H9 (cell line): ENCODE results near the gene PPP1R16B. TPM values are rescaled to one million over a fixed set of nuclear protein-coding genes. Genes with fewer than 3 reads are reported as not detected.

Source experiments
- DNase-seq: peaks from one replicate; pipeline ENCODE4 v3.0.0-alpha.2; 2017
- H2AFZ ChIP-seq: one replicate; pipeline ENCODE4 v1.6.1; 2013; ENCODE audit warnings: mild to moderate bottlenecking, low read length, control low read depth, moderate library complexity
- H2AK5ac ChIP-seq: 2 replicates; pipeline ENCODE4 v1.6.1; 2013; ENCODE audit warnings: low read length, control low read depth, mixed read lengths; ENCODE audit not compliant: insufficient read length
- H2BK120ac ChIP-seq: one replicate; pipeline ENCODE4 v1.6.1; 2013; ENCODE audit warnings: low read depth, mild to moderate bottlenecking, low read length, control low read depth, inconsistent platforms; ENCODE audit not compliant: poor library complexity, severe bottlenecking
- H2BK12ac ChIP-seq: 2 replicates; pipeline ENCODE4 v1.6.1; 2013; ENCODE audit warnings: low read length, control low read depth, mixed read lengths, low read depth; ENCODE audit not compliant: insufficient read length
- H2BK15ac ChIP-seq: 2 replicates; pipeline ENCODE4 v1.6.1; 2013; ENCODE audit warnings: low read depth, low read length, control low read depth
- H2BK20ac ChIP-seq: one replicate; pipeline ENCODE4 v1.6.1; 2013; ENCODE audit warnings: low read depth, mild to moderate bottlenecking, low read length, control low read depth, inconsistent platforms; ENCODE audit not compliant: poor library complexity, severe bottlenecking
- H2BK5ac ChIP-seq: 2 replicates; pipeline ENCODE4 v1.6.1; 2013; ENCODE audit warnings: low read length, control low read depth, mixed read lengths; ENCODE audit not compliant: insufficient read length
- H3K14ac ChIP-seq: 2 replicates; pipeline ENCODE4 v1.6.1; 2013; ENCODE audit warnings: low read length, control low read depth; ENCODE audit not compliant: insufficient read depth
- H3K18ac ChIP-seq: 2 replicates; pipeline ENCODE4 v1.6.1; 2013; ENCODE audit warnings: low read depth, mild to moderate bottlenecking, mixed read lengths, low read length, control low read depth; ENCODE audit not compliant: insufficient read length
- H3K23ac ChIP-seq: 2 replicates; pipeline ENCODE4 v1.6.1; 2013; ENCODE audit warnings: low read length, control low read depth, mixed read lengths, low read depth; ENCODE audit not compliant: insufficient read length
- H3K23me2 ChIP-seq: 2 replicates; pipeline ENCODE4 v1.6.1; 2013; ENCODE audit warnings: low read depth, mild to moderate bottlenecking, mixed read lengths, low read length, control low read depth; ENCODE audit not compliant: insufficient read length, poor library complexity, severe bottlenecking
- H3K27ac ChIP-seq: 2 replicates; pipeline ENCODE4 v1.5.1; 2013; ENCODE audit warnings: low read length, control low read depth, mixed read lengths, low read depth; ENCODE audit not compliant: insufficient read length
- H3K27me3 ChIP-seq: 2 replicates; pipeline ENCODE4 v1.6.1; 2013; ENCODE audit warnings: low read length, control low read depth, inconsistent platforms; ENCODE audit not compliant: insufficient read depth
- H3K4ac ChIP-seq: 2 replicates; pipeline ENCODE4 v1.6.1; 2013; ENCODE audit warnings: low read depth, mild to moderate bottlenecking, control low read depth, inconsistent platforms, low read length, moderate library complexity
- H3K4me1 ChIP-seq: 2 replicates; pipeline ENCODE4 v1.6.1; 2013; ENCODE audit warnings: low read length, control low read depth, inconsistent platforms; ENCODE audit not compliant: insufficient read depth
- H3K4me2 ChIP-seq: 2 replicates; pipeline ENCODE4 v1.6.1; 2013; ENCODE audit warnings: low read length, control low read depth, mixed read lengths; ENCODE audit not compliant: insufficient read length, insufficient read depth
- H3K56ac ChIP-seq: 2 replicates; pipeline ENCODE4 v1.6.1; 2013; ENCODE audit warnings: low read depth, mild to moderate bottlenecking, mixed read lengths, low read length, control low read depth; ENCODE audit not compliant: insufficient read length
- H3K79me1 ChIP-seq: 2 replicates; pipeline ENCODE4 v1.6.1; 2013; ENCODE audit warnings: low read depth, mild to moderate bottlenecking, moderate library complexity, low read length, control low read depth, inconsistent platforms; ENCODE audit not compliant: insufficient read depth, poor library complexity, severe bottlenecking
- H3K79me2 ChIP-seq: 2 replicates; pipeline ENCODE4 v1.6.1; 2013; ENCODE audit warnings: low read length, control low read depth, inconsistent platforms; ENCODE audit not compliant: insufficient read depth
- H3K9ac ChIP-seq: 2 replicates; pipeline ENCODE4 v1.6.1; 2013; ENCODE audit warnings: low read length, control low read depth, mixed read lengths; ENCODE audit not compliant: insufficient read length; ENCODE audit errors: extremely low read depth
- H3K9me3 ChIP-seq: one replicate; pipeline ENCODE4 v1.6.1; 2013; ENCODE audit warnings: low read depth, low read length, inconsistent platforms; ENCODE audit not compliant: control insufficient read depth
- H3T11ph ChIP-seq: one replicate; pipeline ENCODE4 v1.6.1; 2013; ENCODE audit warnings: mild to moderate bottlenecking, low read length, control low read depth, inconsistent platforms
- H4K20me1 ChIP-seq: one replicate; pipeline ENCODE4 v1.6.1; 2013; ENCODE audit not compliant: control insufficient read depth, insufficient read length, insufficient read depth
- H4K5ac ChIP-seq: 2 replicates; pipeline ENCODE4 v1.6.1; 2013; ENCODE audit warnings: low read depth, mild to moderate bottlenecking, mixed read lengths, low read length, control low read depth; ENCODE audit not compliant: insufficient read length
- H4K8ac ChIP-seq: replicated peaks from 2 replicates; pipeline ENCODE4 v1.6.1; 2013; ENCODE audit warnings: low read length, control low read depth, mixed read lengths, low read depth; ENCODE audit not compliant: insufficient read length
- H4K91ac ChIP-seq: 2 replicates; pipeline ENCODE4 v1.6.1; 2013; ENCODE audit warnings: low read depth, mild to moderate bottlenecking, moderate library complexity, mixed read lengths, low read length, control low read depth; ENCODE audit not compliant: insufficient read length
- H3K27ac Mint-ChIP-seq, 3 experiments: 2 replicates in 2 of 3; 3 replicates in 1 of 3; pipeline ENCODE4 v1.8.0; 2020 to 2021; ENCODE audit warnings: mixed read lengths in 3 of 3, mild to moderate bottlenecking in 1 of 3, moderate library complexity in 1 of 3
- H3K27me3 Mint-ChIP-seq: 2 replicates; pipeline ENCODE4 v1.8.0; 2021; ENCODE audit warnings: low read depth, mild to moderate bottlenecking, moderate library complexity, mixed read lengths
- H3K36me3 Mint-ChIP-seq, 3 experiments: 2 replicates in 2 of 3; 3 replicates in 1 of 3; pipeline ENCODE4 v1.8.0; 2020 to 2021; ENCODE audit warnings: low read depth in 3 of 3, mixed read lengths in 3 of 3; ENCODE audit not compliant: insufficient read depth in 1 of 3
- H3K4me1 Mint-ChIP-seq, 2 experiments: 2 replicates each; pipeline ENCODE4 v1.8.0; 2020; ENCODE audit warnings: mixed read lengths in 2 of 2
- H3K4me3 Mint-ChIP-seq, 2 experiments: 2 replicates in 1 of 2; 3 replicates in 1 of 2; pipeline ENCODE4 v1.8.0; 2020 to 2021; ENCODE audit warnings: mild to moderate bottlenecking in 2 of 2, mixed read lengths in 2 of 2, moderate library complexity in 1 of 2
- H3K9me3 Mint-ChIP-seq, 2 experiments: 2 replicates in 1 of 2; 3 replicates in 1 of 2; pipeline ENCODE4 v1.8.0; 2020; ENCODE audit warnings: mild to moderate bottlenecking in 2 of 2, mixed read lengths in 2 of 2, moderate library complexity in 1 of 2
- WGBS: extraction: QIAGEN DNeasy Blood & Tissue Kit; methylation state at CpG from one replicate; pipeline ENCODE4 v1.1.7; 2013; ENCODE audit warnings: missing lambda C conversion rate, low lambda C conversion rate, mixed read lengths; ENCODE audit not compliant: insufficient read length; ENCODE audit errors: extremely low coverage; 5-methylcytosine and 5-hydroxymethylcytosine counted together
- total RNA-seq: library from RNA; stranded (reverse); gene quantifications from 2 replicates; pipeline ENCODE4 v1.2.1, GENCODE V29; 2021
- TF ChIP-seq, protein P1 (sequence below): fragments of 200-600 bp; sonication (generic); conservative IDR thresholded peaks from 3 replicates; pipeline ENCODE4 v1.8.0; 2021; ENCODE audit warnings: antibody characterized with exemption, mild to moderate bottlenecking

PPP1R16B gene
- total RNA-seq, 1 experiment from 2014 or later = 8.2 TPM

DNA sequence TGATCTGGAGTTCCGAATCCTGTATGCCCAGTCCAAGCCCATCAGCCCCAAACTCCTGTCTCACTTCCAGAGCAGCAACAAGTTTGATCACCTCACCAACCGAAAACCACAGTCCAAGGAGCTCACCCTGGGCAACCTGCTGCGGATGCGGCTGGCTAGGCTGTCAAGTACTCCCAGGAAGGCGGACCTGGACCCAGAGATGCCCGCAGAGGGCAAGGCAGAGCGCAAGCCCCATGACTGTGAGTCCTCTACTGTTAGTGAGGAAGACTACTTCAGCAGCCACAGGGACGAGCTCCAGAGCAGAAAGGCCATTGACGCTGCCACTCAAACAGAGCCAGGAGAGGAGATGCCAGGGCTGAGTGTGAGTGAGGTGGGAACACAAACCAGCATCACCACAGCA, 146.1 kb downstream of the PPP1R16B start:
- H3K18ac ChIP-seq = no peak overlapping the region
- H4K20me1 ChIP-seq = no peaks in the 10 kb centered on the region
- no peak overlapping the region for H3K14ac ChIP-seq
- no peak overlapping the region for H3K27ac Mint-ChIP-seq
- H2AFZ ChIP-seq = no peak overlapping the region
- H3K4ac ChIP-seq = no peak overlapping the region
- no peaks in the 10 kb centered on the region; a peak in 1 of 5 replicates for H3K9me3 Mint-ChIP-seq
- H3K79me1 ChIP-seq = peaks cover 5% of the 10 kb centered on the region
- WGBS = no CpG with 5 or more reads among the region's 9 CpGs
- H3K23ac ChIP-seq = no peak overlapping the region
- H2BK120ac ChIP-seq = no peak overlapping the region
- no peak overlapping the region for H3K4me3 Mint-ChIP-seq
- no peak overlapping the region for H3K27ac ChIP-seq
- no peak overlapping the region for H3K9ac ChIP-seq
- H2BK5ac ChIP-seq = no peak overlapping the region
- no peak overlapping the region for H3T11ph ChIP-seq
- peaks cover 4 to 9% of the 10 kb centered on the region in 2 experiments; a peak in 3 of 4 replicates for H3K4me1 Mint-ChIP-seq
- no peaks in the 10 kb centered on the region for H3K27me3 ChIP-seq
- peaks cover 61 to 81% (median 79%) of the 10 kb centered on the region in 3 experiments for H3K36me3 Mint-ChIP-seq
- no peak overlapping the region for H2BK20ac ChIP-seq
- no peaks in the 10 kb centered on the region for H3K23me2 ChIP-seq
- TF ChIP-seq, protein P1, sequence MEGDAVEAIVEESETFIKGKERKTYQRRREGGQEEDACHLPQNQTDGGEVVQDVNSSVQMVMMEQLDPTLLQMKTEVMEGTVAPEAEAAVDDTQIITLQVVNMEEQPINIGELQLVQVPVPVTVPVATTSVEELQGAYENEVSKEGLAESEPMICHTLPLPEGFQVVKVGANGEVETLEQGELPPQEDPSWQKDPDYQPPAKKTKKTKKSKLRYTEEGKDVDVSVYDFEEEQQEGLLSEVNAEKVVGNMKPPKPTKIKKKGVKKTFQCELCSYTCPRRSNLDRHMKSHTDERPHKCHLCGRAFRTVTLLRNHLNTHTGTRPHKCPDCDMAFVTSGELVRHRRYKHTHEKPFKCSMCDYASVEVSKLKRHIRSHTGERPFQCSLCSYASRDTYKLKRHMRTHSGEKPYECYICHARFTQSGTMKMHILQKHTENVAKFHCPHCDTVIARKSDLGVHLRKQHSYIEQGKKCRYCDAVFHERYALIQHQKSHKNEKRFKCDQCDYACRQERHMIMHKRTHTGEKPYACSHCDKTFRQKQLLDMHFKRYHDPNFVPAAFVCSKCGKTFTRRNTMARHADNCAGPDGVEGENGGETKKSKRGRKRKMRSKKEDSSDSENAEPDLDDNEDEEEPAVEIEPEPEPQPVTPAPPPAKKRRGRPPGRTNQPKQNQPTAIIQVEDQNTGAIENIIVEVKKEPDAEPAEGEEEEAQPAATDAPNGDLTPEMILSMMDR = no peak
- no peaks in the 10 kb centered on the region for H3K4me1 ChIP-seq
- H2BK12ac ChIP-seq = no peak overlapping the region
- H2BK15ac ChIP-seq = no peak overlapping the region
- no peak overlapping the region for H2AK5ac ChIP-seq
- no peak overlapping the region for H4K5ac ChIP-seq
- H3K56ac ChIP-seq = no peak overlapping the region
- no peak for DNase-seq
- no peaks in the 10 kb centered on the region for H3K9me3 ChIP-seq
- no peak overlapping the region for H3K4me2 ChIP-seq
- no peaks in the 10 kb centered on the region for H3K27me3 Mint-ChIP-seq
- H4K8ac ChIP-seq = no peak overlapping the region
- H3K79me2 ChIP-seq = no peaks in the 10 kb centered on the region
- no peak overlapping the region for H4K91ac ChIP-seq
